HG02623 (cell line): ENCODE data around the gene FBXW10.
"Not testable (repeated sequence)": the region's sequence is repeated elsewhere in the genome, so short reads cannot be mapped to it uniquely, and the experiment has no call there.

Experiments
- ATAC-seq: cut with Tn5 transposase; IDR thresholded peaks from one replicate; pipeline ENCODE4 v1.9.1; 2021; ENCODE audit warnings: moderate library complexity; ENCODE audit not compliant: unreplicated experiment

FBXW10 gene

GRCh38 chr17:18753829-18754409, 10.1 kb downstream of the FBXW10 start:
- ATAC-seq = not testable (repeated sequence)

DNA sequence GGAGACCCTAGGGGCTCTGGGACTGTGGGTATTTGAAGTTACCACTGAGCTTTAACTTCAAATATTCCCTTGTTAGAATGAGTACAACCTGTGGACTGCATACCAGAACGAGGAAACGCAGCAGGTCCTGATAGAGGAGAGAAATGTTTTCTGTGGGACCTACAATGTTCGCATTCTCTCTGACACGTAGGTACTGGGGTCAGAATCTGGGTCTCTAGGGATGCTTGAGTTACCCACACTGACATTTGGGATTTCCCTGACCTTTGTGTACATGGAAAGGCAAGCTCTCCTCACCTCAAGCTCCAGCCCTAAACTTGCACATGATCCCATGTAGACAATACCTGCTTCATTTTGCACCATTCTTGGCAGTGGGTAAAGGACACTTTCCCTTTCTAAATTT, 12.1 kb downstream of the FBXW10 start:
- ATAC-seq = not testable (repeated sequence)

- ATAC-seq = not testable (repeated sequence)
These were observed 13.7 kb downstream of the FBXW10 start for GRCh38 chr17:18757368-18758044.

DNA sequence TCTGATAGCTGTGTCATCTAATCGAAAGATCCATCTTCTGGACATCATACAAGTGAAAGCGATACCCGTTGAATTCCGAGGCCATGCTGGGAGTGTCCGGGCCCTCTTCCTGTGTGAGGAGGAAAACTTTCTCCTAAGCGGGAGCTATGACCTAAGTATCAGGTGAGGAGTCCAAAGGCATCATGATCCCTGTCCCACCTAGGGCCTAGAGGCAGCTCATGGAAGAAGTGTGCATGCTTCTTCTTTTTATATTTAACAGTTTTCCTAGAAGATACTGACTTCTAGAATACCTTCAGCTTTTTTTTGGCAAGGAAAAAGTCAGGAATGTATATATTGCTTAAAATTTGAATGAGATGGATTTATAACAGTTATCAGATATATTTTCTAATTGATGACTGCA, 14.5 kb downstream of the FBXW10 start:
- ATAC-seq = not testable (repeated sequence)

GRCh38 chr17:18760221-18760620, 16.4 kb downstream of the FBXW10 start:
- not testable (repeated sequence) for ATAC-seq

- not testable (repeated sequence) for ATAC-seq
These were observed 26.7 kb downstream of the FBXW10 start for GRCh38 chr17:18770572-18770971.

- not testable (repeated sequence) for ATAC-seq
These were observed 27.2 kb downstream of the FBXW10 start for GRCh38 chr17:18771066-18771465.

DNA sequence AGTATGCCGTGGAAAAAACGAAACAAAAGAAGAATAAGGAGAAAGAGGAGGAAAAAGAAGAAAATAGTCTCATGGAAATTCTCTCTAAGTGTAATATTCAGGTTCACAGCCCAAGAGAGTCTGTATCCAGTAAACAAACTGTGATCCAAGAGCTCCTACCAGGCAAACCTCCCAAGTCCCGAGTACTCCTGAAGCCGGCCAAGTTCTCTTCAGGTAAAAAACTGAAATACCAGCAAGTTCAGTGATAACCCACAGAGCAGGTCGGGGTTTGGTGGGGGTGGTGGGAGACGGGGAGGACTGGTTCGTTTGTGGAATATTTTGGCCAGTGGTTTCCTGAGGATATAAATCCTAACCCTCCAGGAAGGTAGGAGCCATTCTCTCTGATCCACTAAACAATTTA, 28.6 kb downstream of the FBXW10 start:
- ATAC-seq = no peak

DNA sequence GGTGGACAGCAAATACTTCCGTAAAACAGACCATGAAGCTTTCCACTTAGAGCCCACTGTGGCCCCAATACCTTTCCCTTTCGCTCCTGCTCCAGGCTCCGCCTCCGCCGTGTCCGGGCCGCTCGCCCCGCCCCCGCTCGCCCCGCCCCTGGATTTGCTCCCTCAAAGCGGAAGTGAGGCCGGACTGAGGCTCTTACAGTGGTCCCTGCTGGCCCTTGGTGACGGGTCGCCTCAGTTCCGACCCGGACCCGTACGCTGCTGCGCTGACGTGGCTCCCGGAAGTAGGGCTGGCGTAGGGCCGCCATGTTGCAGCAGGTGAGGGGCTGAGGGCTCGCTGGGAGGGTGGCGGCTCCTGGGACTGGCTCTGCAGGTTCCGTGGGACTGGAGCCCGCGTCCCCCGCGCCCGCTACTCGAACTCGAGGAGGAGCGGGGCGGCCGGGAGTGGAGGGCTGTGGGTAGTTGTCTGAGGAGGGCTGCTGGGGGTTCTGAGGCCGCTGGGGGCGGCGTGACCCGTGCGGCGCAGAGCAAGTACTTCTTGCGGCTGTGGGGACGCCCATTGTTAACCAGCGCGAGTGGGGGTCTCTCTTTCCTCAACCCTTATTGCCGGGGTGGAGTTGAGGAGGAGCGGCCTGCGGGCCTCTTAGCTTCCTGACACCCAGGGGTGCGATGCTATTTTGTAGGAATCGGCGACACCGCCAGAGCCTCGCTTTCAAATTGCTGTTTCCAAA, 37.3 kb downstream of the FBXW10 start, which contains the start of gene TVP23B:
Gene TVP23B, plus strand, starts transcription at position 193 of the 728 bp plus-strand sequence. Its CDS starts 111 bp downstream, at position 304.
- peak; percentile 97 for ATAC-seq

GRCh38 chr17:18781805-18782204, 38.0 kb downstream of the FBXW10 start:
- not testable (repeated sequence) for ATAC-seq

GRCh38 chr17:18785933-18786332, 42.1 kb downstream of the FBXW10 start:
- not testable (repeated sequence) for ATAC-seq

GRCh38 chr17:18786890-18787289, 43.0 kb downstream of the FBXW10 start:
- not testable (repeated sequence) for ATAC-seq

DNA sequence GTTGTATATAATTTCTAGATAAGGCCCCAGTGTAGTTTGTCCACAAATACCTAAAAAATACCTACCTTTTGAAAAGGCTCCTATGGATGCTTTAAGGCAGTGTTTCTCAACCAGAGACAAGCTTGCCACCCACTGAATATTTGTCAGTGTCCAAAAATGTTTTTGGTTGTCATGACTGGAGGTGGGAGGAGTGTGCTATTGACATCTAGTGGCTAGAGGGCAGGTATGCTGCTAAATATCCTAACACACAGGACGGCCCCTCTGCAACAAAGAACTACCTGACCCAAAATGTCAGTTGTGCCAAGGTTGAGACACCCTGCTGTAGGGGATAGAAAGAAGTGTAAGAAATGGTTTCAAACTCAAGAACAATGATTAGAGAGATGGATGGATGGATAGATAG, 47.5 kb downstream of the FBXW10 start:
- not testable (repeated sequence) for ATAC-seq

- not testable (repeated sequence) for ATAC-seq
These were observed 51.0 kb downstream of the FBXW10 start for GRCh38 chr17:18794841-18795240.

DNA sequence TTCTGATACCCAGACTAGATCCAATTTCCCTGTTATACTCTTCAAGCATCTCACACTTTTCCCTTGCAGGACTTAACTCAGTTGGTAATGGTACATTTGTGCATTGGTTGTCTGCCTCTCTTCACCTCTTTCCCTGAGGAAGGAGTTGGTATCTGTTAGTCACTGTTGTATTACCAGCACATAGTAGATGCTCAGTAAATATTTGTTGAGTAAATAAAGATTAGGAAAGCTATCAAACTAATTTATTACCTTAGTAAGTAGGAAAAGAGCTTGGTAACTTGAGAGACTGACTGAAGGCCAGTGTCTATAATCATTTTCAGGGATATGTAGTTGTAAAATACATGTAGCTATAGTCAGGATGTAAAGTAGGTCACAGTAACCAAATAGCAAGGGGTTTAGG, 53.0 kb downstream of the FBXW10 start:
- ATAC-seq = not testable (repeated sequence)

GRCh38 chr17:18803458-18804245, 59.8 kb downstream of the FBXW10 start:
- ATAC-seq = not testable (repeated sequence)

DNA sequence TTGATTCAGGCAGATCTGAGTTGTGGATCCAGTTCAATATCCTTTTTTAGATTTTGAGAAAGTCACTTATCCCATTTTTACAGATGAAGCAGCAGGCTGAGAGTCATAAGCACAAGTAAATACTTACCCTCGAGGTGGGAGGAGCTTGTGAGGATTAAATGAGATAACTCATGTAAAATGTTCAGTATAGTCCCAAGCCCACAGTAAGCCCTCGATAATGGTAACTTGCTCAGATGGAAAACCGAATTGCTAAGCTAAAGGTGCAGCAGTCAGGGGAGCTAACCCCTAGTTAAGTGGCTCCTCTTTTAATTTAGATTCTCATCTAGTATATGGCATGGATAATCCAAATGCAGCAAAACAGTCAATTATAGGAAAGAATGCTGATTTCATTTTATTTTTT, 72.1 kb downstream of the FBXW10 start:
- ATAC-seq = not testable (repeated sequence)

DNA sequence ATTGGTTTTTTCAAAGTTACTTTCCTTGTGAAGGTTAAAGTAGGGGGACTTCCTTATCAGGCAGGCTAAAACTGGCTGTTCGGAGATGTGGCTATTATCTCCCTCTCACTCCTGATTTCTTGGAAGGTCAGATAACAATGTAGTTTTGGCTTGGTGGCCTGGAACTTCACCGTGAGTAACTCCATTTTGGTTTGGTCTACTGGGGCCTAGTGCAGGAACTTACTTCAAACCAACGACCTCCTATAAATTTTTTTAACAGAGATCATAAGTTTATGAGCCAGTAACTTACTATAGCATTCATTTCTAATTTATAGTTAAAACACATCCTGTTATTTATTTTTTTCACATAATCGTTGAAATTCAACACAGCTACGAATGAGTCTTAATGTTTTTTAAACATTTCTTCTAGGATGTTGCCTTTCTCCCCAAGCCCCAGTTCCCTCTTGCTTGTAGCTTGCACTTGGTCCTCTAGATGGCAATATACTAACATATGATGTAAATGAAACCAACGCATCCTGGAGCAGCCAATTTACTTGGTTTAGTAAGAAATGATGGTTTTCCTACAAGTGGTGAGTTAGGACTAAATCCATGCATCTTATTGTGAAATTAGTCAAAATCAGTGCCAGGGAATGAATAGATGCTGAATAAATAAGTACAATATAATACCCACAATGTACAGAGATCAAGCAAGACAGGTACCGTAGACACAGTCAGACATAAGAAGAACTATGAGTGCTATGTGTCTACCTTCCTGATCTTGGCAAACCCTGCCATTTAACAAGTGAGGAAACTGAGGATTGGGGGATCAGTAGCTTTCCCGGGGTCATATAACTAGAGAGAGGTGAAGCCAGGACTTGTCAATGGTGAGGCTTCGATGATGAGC, 72.9 kb downstream of the FBXW10 start:
- ATAC-seq = not testable (repeated sequence)

GRCh38 chr17:18821430-18821829, 77.6 kb downstream of the FBXW10 start:
- not testable (repeated sequence) for ATAC-seq

GRCh38 chr17:18827613-18828012, 83.8 kb downstream of the FBXW10 start:
- ATAC-seq = not testable (repeated sequence)
